Esophagus muscularis mucosa (tissue), 3 donors: ENCODE data around the gene DSCAML1.

ENCODE experiments used
- CTCF ChIP-seq, 3 experiments: fragments of 200-600 bp in 2 of 3; fragments of 450-650 bp in 1 of 3; sonication (generic) in 2 of 3; IDR thresholded peaks; one replicate each; pipeline ENCODE4 v1.5.1; 2017 to 2019; ENCODE audit warnings: antibody characterized with exemption in 3 of 3, mild to moderate bottlenecking in 2 of 3, moderate library complexity in 1 of 3
- POLR2AphosphoS5 ChIP-seq, 2 donors: sonication (generic); formaldehyde crosslinking; IDR thresholded peaks; one replicate each; pipeline ENCODE4 v1.6.1; 2017; ENCODE audit warnings: antibody characterized with exemption in 2 of 2

- no peak for TF ChIP-seq CTCF (IDR thresholded peaks at IDR 0.05)
- TF ChIP-seq POLR2AphosphoS5 (IDR thresholded peaks at IDR 0.05), result no peak
Observed at GRCh38 chr11:117782101-117782500, 14.9 kb downstream of the DSCAML1 start.
